Activated CD4-positive, alpha-beta memory T cell treated with anti-CD3 and anti-CD28 coated beads for 36 hours (primary cell): Measurements from ENCODE around the gene POU6F2. TPM values are rescaled to one million over a fixed set of nuclear protein-coding genes. Genes with fewer than 3 reads are reported as not detected.
"Not testable (repeated sequence)": the region's sequence is repeated elsewhere in the genome, so short reads cannot be mapped to it uniquely, and the experiment has no call there.

Experiments
- CTCF ChIA-PET: fragments of 350-600 bp; sonication (Branson Sonifier 250); formaldehyde crosslinking; loops from one replicate; lab custom pipeline; 2021; ENCODE audit warnings: antibody characterized with exemption, inconsistent platforms; lab: Charles Lee
- POLR2A ChIA-PET: fragments of 350-600 bp; sonication (Branson Sonifier 250); formaldehyde crosslinking; loops from one replicate; lab custom pipeline; 2021; ENCODE audit warnings: antibody characterized with exemption; lab: Charles Lee
- DNase-seq: peaks from one replicate; pipeline ENCODE4 v3.0.0-alpha.2; 2020
- H3K27ac Mint-ChIP-seq: one replicate; pipeline ENCODE4 v1.8.0; 2021; ENCODE audit warnings: mixed read lengths
- H3K27me3 Mint-ChIP-seq: one replicate; pipeline ENCODE4 v1.8.0; 2021; ENCODE audit warnings: mixed read lengths
- H3K36me3 Mint-ChIP-seq: one replicate; pipeline ENCODE4 v1.8.0; 2021; ENCODE audit warnings: mixed read lengths
- H3K4me1 Mint-ChIP-seq: one replicate; pipeline ENCODE4 v1.8.0; 2021; ENCODE audit warnings: low read depth, mixed read lengths
- H3K4me3 Mint-ChIP-seq: one replicate; pipeline ENCODE4 v1.8.0; 2021; ENCODE audit warnings: mild to moderate bottlenecking, mixed read lengths
- H3K9me3 Mint-ChIP-seq: one replicate; pipeline ENCODE4 v1.8.0; 2021; ENCODE audit warnings: mixed read lengths
- intact Hi-C: fragments of 100-400 bp; cut with micrococcal nuclease; formaldehyde crosslinking; loops from one replicate; pipeline ENCODE4 v1.15.1; 2023
- total RNA-seq, 2 experiments: library from RNA; stranded (reverse); gene quantifications; one replicate each; pipeline ENCODE4 v1.2.3, GENCODE V29; 2021

POU6F2 gene
- total RNA-seq, 2 experiments from 2014 or later = not detected

- Mint-ChIP-seq H3K27ac (no peak overlapping the region), H3K9me3 (no peaks in the 10 kb centered on the region), H3K36me3 (no peaks in the 10 kb centered on the region), H3K4me3 (no peak overlapping the region), H3K4me1 (no peaks in the 10 kb centered on the region), H3K27me3 (no peaks in the 10 kb centered on the region)
- no peak for DNase-seq
- intact Hi-C loops = no loop called here
- ChIA-PET POLR2A (no interaction called here), CTCF (no interaction called here)
Measured at GRCh38 chr7:39005036-39005435, 27.3 kb downstream of the POU6F2 start.

GRCh38 chr7:39005461-39005860 is 27.8 kb downstream of the POU6F2 start:
- intact Hi-C loops = no loop called here
- no peaks in the 10 kb centered on the region for H3K9me3 Mint-ChIP-seq
- no peak for DNase-seq
- H3K4me1 Mint-ChIP-seq = no peaks in the 10 kb centered on the region
- no peak overlapping the region for H3K4me3 Mint-ChIP-seq
- POLR2A ChIA-PET = no interaction called here
- no peak overlapping the region for H3K27ac Mint-ChIP-seq
- no peaks in the 10 kb centered on the region for H3K36me3 Mint-ChIP-seq
- no peaks in the 10 kb centered on the region for H3K27me3 Mint-ChIP-seq
- CTCF ChIA-PET = no interaction called here

GRCh38 chr7:39013049-39013939 is 35.6 kb downstream of the POU6F2 start:
- DNase-seq, H3K4me3 Mint-ChIP-seq, H3K27me3 Mint-ChIP-seq, intact Hi-C loops, H3K4me1 Mint-ChIP-seq, H3K36me3 Mint-ChIP-seq, POLR2A ChIA-PET, H3K27ac Mint-ChIP-seq, H3K9me3 Mint-ChIP-seq, CTCF ChIA-PET: not testable (repeated sequence)

- POLR2A ChIA-PET = no interaction called here
- Mint-ChIP-seq H3K27me3 (no peaks in the 10 kb centered on the region), H3K27ac (no peak overlapping the region), H3K4me3 (no peak overlapping the region), H3K4me1 (no peaks in the 10 kb centered on the region), H3K9me3 (no peaks in the 10 kb centered on the region), H3K36me3 (no peaks in the 10 kb centered on the region)
- DNase-seq = no peak
- CTCF ChIA-PET = no interaction called here
- intact Hi-C loops = no loop called here
Measured at GRCh38 chr7:39016609-39017008, 38.9 kb downstream of the POU6F2 start.

GRCh38 chr7:39017369-39017915 is 39.7 kb downstream of the POU6F2 start:
- CTCF ChIA-PET = no interaction called here
- intact Hi-C loops = no loop called here
- H3K27ac Mint-ChIP-seq = no peak overlapping the region
- no peaks in the 10 kb centered on the region for H3K27me3 Mint-ChIP-seq
- H3K36me3 Mint-ChIP-seq = no peaks in the 10 kb centered on the region
- H3K4me3 Mint-ChIP-seq = no peak overlapping the region
- POLR2A ChIA-PET = no interaction called here
- H3K4me1 Mint-ChIP-seq = no peaks in the 10 kb centered on the region
- DNase-seq = no peak
- H3K9me3 Mint-ChIP-seq = no peaks in the 10 kb centered on the region

GRCh38 chr7:39022796-39023195 is 45.1 kb downstream of the POU6F2 start:
- CTCF ChIA-PET = no interaction called here
- peaks cover 2% of the 10 kb centered on the region for H3K27me3 Mint-ChIP-seq
- intact Hi-C loops = no loop called here

GRCh38 chr7:39027491-39027890 is 49.8 kb downstream of the POU6F2 start:
- no peak for DNase-seq
- Mint-ChIP-seq H3K27ac (no peak overlapping the region), H3K4me3 (no peak overlapping the region), H3K36me3 (no peaks in the 10 kb centered on the region), H3K4me1 (no peaks in the 10 kb centered on the region), H3K27me3 (peaks cover 3% of the 10 kb centered on the region), H3K9me3 (peaks cover 8% of the 10 kb centered on the region)
- intact Hi-C loops = no loop called here
- ChIA-PET CTCF (no interaction called here), POLR2A (no interaction called here)

More at GRCh38 chr7:39022796-39023195, 45.1 kb downstream of the POU6F2 start:
- POLR2A ChIA-PET = no interaction called here
- Mint-ChIP-seq H3K4me3 (no peak overlapping the region), H3K4me1 (no peaks in the 10 kb centered on the region), H3K36me3 (no peaks in the 10 kb centered on the region), H3K9me3 (peaks cover 8% of the 10 kb centered on the region), H3K27ac (no peak overlapping the region)
- no peak for DNase-seq

- no peak overlapping the region for H3K4me3 Mint-ChIP-seq
- intact Hi-C loops = no loop called here
- no peaks in the 10 kb centered on the region for H3K9me3 Mint-ChIP-seq
- CTCF ChIA-PET = no interaction called here
- H3K27ac Mint-ChIP-seq = no peak overlapping the region
- H3K4me1 Mint-ChIP-seq = no peaks in the 10 kb centered on the region
- peaks cover 1% of the 10 kb centered on the region for H3K27me3 Mint-ChIP-seq
- no peaks in the 10 kb centered on the region for H3K36me3 Mint-ChIP-seq
- POLR2A ChIA-PET = no interaction called here
- no peak for DNase-seq
Measured at GRCh38 chr7:39033885-39034624, 56.3 kb downstream of the POU6F2 start.

- H3K27ac Mint-ChIP-seq = no peak overlapping the region
- H3K4me1 Mint-ChIP-seq = no peaks in the 10 kb centered on the region
- CTCF ChIA-PET = no interaction called here
- H3K27me3 Mint-ChIP-seq = peaks cover 1% of the 10 kb centered on the region
- no peaks in the 10 kb centered on the region for H3K36me3 Mint-ChIP-seq
- POLR2A ChIA-PET = no interaction called here
- no peaks in the 10 kb centered on the region for H3K9me3 Mint-ChIP-seq
- DNase-seq = no peak
- H3K4me3 Mint-ChIP-seq = no peak overlapping the region
- intact Hi-C loops = no loop called here
Measured at GRCh38 chr7:39035156-39035555, 57.4 kb downstream of the POU6F2 start.

- intact Hi-C loops = no loop called here
- Mint-ChIP-seq H3K4me3 (no peak overlapping the region), H3K36me3 (no peaks in the 10 kb centered on the region), H3K4me1 (no peaks in the 10 kb centered on the region), H3K9me3 (no peaks in the 10 kb centered on the region), H3K27ac (no peak overlapping the region), H3K27me3 (no peaks in the 10 kb centered on the region)
- ChIA-PET POLR2A (no interaction called here), CTCF (no interaction called here)
- DNase-seq = no peak
Measured at GRCh38 chr7:39035903-39036302, 58.2 kb downstream of the POU6F2 start.

GRCh38 chr7:39042670-39043069 is 65.0 kb downstream of the POU6F2 start:
- DNase-seq = no peak
- Mint-ChIP-seq H3K27ac (no peak overlapping the region), H3K4me3 (no peak overlapping the region), H3K4me1 (no peaks in the 10 kb centered on the region), H3K9me3 (no peaks in the 10 kb centered on the region), H3K27me3 (no peaks in the 10 kb centered on the region), H3K36me3 (no peaks in the 10 kb centered on the region)
- intact Hi-C loops = no loop called here
- POLR2A ChIA-PET = no interaction called here
- CTCF ChIA-PET = no interaction called here

GRCh38 chr7:39043531-39043930 is 65.8 kb downstream of the POU6F2 start:
- POLR2A ChIA-PET = no interaction called here
- Mint-ChIP-seq H3K27me3 (no peaks in the 10 kb centered on the region), H3K4me3 (no peak overlapping the region), H3K27ac (no peak overlapping the region), H3K36me3 (no peaks in the 10 kb centered on the region), H3K4me1 (no peaks in the 10 kb centered on the region), H3K9me3 (no peaks in the 10 kb centered on the region)
- no peak for DNase-seq
- CTCF ChIA-PET = no interaction called here
- intact Hi-C loops = no loop called here
